OCI-M2 (cell line): ENCODE data around the gene MAGEA10.
"Not testable (repeated sequence)": the region's sequence is repeated elsewhere in the genome, so short reads cannot be mapped to it uniquely, and the experiment has no call there.

ENCODE experiments used
- DNase-seq: peaks from one replicate; lab custom pipeline; 2025; ENCODE audit not compliant: unreplicated experiment; lab: John Stamatoyannopoulos, UW

The MAGEA10 gene

DNA sequence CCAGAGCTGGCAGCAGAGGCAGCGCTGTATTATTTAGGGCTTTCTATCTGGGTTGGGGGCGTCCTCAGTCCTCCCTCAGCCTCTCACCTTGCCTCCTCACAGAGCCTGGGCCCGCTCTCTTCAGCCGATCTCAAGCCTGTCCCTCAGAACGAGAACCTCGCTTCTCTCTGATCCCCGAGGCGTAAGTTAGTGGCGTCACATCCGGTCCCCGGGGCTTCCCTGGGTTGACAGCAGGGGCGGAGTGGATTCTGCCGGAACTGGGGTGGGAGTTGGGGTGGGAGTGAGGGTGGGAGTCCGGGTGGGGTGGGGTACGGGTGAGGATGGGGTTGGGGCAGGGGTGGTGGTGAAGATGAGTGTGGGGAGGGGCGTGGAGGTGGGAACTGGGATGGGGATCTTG lies at the start of gene MAGEA10:
TSS of gene MAGEA10 (minus strand) at position 190 of the 397 bp plus-strand sequence. CDS start 2,957 bp downstream, outside the sequence.
- no peak for DNase-seq

DNA sequence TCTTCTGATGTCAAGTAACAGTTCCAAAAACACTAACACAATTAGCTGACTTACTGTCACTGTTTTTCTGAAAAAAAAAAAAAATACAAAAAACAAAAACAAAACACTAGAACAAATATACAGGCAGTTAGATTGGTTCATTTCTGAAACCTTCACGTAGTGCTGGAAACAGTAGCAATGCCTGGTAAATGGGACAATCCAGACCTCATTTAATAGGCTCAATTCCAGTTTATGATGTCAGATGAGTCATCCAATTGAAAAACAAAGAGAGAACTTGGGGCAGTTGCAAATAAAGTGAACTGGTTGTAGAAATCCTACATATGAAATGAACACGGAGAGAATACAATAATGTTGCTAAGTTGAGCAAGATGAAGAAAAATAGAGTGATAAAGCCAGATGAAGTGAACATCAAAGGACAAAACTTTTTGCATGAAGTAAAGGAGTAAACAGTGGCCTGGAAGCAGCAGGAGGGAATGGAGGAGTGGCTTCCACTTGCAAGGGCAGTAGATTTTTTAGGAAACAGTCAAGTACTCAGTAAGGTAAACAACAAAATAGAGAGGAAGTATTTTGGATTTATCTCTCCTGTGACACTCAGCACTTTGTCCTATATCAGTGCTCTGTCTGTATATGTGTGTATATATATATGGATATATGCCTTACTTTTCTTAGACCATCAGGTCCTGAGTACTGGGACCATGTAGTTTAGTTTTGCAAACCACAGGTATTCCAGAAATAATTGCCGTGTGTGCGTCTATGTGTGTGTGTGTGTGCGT lies 39.3 kb upstream of the MAGEA10 start:
- no peak for DNase-seq

DNA sequence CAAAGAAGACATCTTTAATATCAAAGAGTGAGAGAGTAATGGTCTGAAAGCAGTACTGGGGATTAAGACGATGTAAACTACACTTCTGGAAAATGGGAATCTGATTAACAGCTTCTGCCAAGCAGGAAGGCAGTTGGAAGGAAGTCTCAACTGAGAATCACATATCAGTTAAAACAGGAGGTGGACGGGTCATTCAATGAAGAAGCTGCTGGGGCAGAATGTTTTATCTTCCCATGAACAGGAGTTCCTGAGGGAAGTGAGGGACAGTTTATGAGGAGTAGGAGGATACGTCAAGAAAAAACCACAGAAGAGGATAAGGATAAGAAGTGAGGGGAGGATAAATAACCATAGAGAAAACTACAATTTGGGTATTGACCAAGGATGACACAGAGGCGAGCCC lies 38.7 kb upstream of the MAGEA10 start:
- no peak for DNase-seq

DNA sequence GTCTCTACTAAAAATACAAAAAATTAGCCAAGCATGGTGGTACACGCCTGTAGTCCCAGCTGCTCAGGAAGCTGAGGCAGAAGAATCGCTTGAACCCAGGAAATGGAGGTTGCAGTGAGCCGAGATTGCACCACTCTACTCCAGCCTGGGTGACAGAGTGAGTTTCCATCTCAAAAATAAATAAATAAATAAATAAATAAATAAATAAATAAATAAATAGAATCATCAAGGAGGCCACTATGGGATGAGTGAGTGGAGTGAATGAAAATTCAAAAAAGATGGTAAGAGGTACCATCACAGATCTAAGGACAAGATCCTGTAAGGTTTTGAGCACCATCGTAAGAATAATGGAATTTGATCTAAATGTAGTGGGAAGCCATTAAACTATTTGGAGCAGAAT lies 37.5 kb upstream of the MAGEA10 start:
- not testable (repeated sequence) for DNase-seq

DNA sequence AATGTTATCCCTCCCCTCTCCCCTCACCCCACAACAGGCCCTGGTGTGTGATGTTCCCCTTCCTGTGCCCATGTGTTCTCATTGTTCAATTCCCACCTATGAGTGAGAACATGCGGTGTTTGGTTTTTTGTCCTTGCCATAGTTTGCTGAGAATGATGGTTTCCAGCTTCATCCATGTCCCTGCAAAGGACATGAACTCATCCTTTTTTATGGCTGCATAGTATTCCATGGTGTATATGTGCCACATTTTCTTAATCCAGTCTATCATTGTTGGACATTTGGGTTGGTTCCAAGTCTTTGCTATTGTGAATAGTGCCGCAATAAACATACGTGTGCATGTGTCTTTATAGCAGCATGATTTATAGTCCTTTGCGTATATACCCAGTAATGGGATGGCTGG lies 35.5 kb upstream of the MAGEA10 start:
- not testable (repeated sequence) for DNase-seq

DNA sequence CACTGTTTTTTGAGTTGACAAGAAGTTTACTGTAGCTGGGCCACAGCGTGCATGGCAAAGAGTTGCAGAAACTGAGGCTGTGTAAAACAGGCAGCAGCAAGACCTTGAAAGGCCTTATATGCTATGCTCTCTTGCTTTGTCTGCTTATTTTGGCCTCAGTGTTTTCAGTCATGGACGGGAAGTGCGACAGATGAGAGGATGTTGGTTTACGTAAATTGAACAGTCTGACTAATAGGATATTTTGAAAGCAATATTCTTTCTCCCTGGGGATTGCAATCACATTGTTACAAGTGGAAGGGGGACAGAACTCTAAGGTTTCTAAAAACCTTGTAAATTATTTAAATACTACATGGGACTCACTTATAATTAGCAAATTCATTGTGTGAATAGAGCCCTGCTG lies 32.2 kb upstream of the MAGEA10 start:
- DNase-seq = no peak

DNA sequence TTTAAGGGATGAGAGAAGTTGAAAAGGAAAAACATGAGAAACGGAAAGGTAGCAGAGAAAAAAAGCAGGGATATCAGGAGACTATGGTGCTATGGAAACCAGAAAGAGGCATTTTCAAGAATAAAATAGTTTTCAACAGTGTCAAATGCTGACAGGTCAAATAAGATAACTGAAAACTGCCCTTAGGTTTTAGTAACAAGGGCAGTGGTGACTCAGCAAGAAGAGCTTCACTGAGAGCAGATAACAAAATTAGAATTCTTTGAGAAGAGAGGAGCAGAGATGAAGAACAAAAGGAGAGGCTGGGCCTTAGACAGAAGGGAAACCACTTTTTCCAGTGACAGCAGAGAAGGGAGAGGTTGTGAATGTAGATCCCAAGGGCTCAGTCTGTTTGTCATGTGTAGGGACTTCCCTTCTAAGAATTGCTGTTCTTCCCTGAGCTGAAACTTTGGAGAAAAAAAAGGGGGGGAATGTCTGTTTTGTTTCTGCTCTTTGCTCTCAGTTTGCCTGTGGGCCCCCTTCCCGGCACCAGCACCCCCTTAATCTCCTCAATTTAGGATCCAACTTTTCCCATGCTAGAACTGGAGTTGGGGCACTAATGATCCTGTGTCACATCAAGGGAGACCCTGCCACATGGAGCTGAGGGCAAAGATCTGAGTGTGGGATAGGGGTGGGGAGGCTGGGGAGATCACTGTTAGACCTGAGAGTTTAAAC lies 26.8 kb upstream of the MAGEA10 start:
- DNase-seq = no peak

DNA sequence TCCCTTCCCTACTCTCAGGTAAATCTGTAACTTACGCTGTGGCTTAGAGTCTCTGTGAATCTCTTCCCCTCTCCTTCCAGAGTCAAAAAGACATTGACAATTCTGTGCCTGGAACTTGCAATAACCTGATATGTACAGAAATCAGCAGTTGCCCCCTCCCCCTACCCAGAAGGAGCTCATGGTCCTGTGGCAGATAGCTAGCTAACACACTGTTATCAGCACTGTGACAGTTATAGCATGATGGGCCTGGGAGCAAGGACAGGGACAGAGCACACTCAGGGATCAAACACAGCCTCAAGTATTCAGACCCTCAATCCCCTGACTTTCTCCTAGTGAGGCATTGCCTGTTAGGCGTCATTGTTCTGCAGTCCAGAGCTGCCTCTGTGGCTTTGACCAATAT lies 18.7 kb upstream of the MAGEA10 start:
- no peak for DNase-seq

DNA sequence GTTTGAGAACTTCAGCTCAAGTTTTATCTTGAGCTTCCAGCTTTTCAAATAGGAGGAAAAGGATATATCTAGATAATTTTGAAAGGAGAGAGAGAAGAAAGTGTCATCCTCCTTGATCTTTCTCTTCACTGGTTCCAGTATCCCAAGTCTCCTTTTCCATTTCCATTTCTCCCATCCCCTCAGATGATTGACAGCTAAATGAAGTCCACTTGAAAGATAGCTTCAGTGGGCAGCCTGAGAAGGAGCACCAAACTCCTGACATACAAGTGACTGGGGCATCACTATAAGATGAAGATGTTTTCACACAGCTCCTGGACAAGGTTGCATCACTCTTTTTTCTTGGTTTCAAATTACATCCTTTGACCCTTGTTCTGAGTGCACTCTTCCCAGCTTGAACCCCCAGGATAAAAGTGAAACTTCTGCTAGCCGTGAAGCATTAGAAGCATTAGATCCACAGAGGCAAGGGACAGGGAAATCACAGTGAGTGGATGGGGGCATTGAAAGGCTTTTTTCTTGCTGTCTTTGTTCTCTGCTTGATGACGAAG lies 17.5 kb upstream of the MAGEA10 start:
- no peak for DNase-seq

DNA sequence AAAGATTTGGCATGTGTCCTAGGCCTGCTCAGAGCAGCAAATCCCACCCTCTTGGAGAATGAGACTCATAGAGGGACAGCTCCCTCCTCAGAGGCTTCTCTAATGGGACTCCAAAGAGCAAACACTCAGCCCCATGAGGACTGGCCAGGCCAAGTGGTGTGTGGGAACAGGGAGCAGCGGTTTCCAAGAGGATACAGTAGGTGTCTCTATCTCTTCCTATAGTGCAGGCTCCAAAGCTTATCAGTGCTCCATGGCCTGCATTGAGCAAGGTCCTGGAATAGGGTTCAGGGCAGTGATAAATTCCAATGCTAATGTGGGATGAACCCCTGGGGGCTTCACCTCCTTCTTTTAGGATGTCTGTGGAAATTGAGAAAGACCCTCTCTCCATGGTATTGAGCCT lies 15.7 kb upstream of the MAGEA10 start:
- DNase-seq = no peak

DNA sequence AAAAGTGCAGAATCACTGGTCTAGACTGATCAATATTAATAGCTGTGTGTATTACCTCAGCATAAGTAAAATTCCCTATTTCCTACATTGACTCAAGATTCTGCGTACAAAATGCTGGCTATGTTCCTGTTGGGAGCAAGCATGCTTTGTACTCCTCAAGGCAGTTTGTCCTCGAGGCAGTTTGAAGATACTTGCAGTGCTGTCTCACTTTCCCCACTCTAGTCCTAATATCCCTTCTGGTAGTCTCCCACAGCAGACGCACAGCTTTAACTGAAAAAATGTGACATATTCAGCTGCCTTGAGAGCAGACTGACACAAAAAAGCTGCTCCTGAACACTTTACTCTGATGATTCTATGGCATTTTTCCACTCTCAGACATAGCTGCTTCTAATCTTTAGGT lies 12.9 kb upstream of the MAGEA10 start:
- no peak for DNase-seq

DNA sequence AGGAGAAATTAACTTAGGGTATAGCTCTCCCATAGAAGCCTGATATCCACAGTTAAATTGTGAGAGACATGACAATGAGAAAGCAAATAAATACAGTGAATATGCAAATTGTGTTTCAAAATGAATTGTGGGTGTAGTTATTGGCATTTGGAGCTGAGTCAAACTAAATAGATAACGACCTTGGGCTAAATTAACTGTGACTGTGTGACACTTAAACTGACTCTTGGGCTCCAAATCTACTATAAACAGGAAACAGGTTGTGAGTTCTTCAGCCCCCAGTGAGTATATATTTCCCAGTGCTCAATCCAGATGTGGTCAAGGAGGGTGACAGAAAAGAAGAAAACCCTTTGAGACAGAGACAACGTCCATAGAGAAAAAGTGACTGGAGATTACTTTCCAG lies 11.3 kb upstream of the MAGEA10 start:
- DNase-seq = no peak

DNA sequence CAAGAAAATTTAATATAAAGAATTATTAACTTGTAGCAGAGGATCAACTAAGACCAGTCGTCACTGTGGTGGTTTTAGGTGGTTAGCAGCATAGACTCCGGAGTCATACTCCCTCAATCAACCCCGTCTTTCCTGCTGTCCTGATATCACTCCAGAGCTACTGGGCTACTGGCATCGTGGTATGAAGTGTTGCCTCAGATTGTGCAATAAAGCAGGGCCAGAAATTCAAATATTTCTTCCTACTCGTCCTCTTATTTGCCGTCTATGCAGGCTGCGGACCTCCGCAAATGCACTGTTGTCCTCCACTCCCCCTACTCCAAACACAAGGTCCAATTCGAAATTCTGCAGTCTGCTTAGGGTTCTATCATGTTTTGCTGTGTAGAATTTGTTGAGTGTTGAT lies 1.2 kb upstream of the MAGEA10 start:
- no peak for DNase-seq

DNA sequence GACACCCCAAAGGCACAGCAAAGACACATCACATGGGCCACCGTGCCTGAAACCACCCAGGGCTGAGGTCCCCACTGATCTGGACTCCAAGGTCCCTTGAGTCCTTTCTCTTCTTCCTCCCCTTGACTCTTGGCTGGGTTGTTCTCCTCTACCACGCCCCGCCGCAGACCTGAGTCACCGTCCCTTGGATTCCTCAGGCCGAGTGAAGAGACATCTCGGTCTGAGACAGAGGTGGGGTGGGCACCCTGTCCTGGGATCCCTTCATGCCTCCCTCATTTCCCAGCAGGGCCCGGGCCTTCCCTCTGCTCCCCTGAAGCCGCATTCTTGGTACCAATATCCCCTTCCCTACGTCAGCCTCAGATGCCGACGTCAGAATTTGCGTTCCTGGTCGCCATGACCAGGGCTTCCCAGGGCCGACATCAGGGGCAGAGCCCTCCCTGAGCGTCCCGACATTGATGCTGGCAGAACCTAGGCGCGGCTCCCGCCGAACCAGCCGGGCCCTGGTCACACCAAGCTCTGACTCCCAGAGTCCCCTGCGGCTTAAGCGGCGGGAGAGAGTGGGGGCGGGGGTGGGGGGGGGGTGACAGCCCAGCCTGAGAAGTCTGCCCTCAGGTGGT lies 498 bp downstream of the MAGEA10 start:
- DNase-seq = no peak

DNA sequence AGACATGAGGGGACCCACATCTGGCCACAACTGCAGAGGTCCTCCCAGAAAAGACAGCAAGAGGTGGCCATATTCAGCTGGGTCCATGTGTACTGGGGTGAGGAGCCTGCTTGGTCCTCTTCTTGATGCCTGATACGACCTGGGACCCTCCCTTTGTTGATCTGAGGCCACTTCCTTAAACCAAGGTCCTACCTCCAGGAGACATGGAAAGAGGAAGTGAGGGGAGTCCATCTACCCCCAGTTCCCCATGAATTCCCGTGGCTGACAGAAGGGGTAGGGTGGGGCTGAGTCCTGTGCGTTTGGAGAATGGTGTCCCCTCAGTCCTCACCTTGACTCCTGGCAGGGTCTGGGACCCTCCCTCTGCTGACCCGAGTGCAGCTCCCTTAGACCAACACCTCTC lies 2.1 kb downstream of the MAGEA10 start:
- DNase-seq = no peak

DNA sequence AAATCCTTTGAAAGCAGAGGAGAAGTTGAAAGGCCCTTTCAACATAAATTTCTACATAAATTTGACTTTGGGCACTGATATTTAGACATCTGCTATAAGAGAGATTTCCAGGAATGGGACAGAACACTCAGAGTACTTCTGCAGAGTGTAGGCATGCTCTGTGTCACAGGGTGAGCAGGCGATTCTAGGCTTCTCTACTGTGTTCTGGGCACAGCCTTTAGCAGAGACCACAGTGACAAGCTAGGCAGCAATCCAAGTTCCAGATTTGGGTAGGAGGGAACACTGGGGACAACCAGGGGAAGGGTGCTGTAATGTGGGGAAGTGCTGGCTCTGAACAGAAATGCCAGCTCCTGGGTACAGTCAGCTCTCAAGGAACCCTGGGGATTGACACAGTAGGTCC lies 6.9 kb downstream of the MAGEA10 start:
- DNase-seq = no peak

DNA sequence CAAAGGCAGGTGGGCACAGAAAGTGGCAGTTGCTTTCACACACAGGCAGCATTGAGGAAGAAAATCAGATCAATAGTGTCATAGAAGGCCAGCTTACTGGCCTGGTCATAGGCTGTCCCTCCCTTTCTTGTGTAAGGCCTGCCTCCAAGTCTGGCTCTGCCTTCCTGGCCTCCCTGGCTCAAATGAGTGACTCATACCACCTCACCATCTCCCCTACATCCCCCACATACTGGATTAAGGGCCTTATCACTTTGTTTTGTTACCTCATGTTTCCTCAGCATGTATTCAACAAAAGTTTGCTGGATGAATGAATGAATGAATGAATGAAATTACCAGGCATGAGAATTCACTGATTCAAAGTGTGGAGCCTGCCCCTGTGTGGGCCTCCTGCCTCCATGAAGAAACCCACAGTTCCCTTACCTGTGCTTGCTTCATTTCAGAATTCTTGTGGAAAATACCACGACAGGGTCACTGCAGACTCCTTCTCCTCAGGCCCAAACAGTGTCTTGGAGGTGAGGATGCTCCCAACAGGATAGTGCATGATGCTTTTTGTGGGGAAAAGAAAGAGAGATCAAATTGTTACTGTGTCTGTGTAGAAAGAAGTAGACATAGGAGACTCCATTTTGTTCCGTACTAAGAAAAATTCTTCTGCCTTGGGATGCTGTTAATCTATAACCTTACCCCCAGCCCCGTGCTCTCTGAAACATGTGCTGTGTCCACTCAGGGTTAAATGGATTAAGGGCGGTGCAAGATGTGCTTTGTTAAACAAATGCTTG lies 9.1 kb downstream of the MAGEA10 start:
- not testable (repeated sequence) for DNase-seq

DNA sequence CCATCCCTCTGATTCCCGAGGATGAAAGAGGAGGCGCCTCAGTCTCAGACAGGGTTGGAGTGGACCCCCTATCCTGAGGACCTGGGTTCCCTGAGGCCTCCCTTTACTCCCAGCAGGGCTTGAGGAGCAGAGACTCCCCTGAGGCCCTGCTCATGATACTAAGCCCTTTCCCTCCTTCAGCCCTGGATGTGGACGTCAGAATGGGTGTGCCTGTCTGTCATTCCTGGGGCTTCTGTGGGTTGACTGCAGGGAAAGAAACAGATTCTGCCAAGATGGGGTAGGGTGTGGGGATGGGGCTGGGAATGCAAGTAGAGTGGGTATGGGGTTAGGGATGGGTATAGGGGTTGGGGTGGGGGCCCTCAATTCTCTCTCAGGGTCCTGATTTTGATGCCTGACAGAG lies 21.1 kb downstream of the MAGEA10 start:
- DNase-seq = no peak

DNA sequence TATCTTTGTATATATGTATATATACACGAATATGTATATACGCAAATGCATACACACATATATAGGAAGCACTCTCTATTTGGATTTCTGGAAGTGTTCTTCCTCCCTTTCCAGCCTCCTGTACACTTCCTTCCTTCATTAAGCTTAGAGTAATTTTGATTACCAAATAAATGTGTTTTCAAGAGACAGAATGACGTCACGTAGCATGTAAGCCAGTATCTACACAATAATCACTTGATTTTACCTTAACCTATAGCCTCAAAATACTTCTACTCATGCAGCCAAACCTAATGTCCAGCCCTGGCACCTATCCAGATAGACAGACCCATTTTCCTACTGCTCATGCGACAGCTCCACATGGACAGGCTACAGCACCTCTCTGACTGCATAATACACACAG lies 29.9 kb downstream of the MAGEA10 start:
- DNase-seq = no peak

DNA sequence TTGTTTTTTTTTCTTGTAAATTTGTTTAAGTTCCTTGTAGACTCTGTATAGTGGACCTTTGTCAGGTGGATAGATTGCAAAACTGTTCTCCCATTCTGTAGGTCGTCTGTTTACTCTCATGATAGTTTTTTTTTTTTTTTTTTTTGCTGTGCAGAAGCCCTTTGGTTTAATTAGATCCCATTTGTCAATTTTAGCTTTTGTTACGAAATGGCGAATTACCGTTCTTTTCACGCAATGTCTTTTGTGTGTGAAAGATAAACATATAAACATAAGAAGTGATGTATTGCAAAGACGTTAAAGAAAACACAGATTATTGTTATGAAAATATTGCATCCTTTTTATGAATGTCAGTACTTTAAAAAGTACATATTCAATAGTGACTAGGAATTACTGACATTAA lies 34.5 kb downstream of the MAGEA10 start:
- no peak for DNase-seq

DNA sequence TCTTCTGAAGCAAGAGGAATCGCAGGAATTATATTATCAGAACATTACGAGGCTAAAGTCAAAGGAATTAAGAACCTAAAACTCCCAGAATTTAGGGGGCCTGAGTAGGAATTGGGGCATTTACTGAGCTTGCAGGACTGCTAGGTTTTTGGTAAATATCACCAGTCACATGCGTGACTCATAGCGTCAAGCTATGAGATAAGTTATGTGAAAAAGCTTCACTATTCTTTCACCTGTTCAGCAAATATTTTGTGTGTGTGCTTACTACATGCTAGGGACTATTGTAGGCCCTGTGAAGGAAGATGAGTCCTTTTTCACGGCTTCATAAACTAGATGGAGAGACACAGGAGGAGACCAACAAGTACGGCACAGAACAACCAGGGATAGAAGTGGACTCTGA lies 52.2 kb downstream of the MAGEA10 start:
- no peak for DNase-seq
